ENCODE measurements around the gene KIF3A.

The KIF3A gene

DNA sequence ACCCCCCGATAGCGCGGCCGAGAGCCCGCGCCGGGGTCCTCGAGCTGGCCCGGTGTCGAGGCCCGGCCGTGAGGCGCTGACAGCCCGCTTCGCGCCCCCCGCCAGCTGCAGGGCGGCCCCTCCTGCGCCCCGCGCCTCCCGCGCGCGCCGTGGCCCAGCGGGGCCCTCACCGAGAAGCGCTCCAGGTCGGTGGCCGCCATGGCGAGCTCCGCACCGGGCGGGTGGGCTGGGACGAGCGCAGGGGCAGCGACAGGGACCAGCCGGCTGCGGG lies 39.5 kb upstream of the KIF3A start:
- H3K9me3 ChIP-seq (ENCODE audit: insufficient read depth, low read length, severe bottlenecking), result no peaks in the 10 kb centered on the region
- peak overlapping the region; percentile 75 for H3K9ac ChIP-seq (ENCODE audit: low read depth, low read length)
- H3K4me2 ChIP-seq (ENCODE audit: insufficient read depth, low read length), result peak overlapping the region; percentile 96
- TF ChIP-seq, protein P1, sequence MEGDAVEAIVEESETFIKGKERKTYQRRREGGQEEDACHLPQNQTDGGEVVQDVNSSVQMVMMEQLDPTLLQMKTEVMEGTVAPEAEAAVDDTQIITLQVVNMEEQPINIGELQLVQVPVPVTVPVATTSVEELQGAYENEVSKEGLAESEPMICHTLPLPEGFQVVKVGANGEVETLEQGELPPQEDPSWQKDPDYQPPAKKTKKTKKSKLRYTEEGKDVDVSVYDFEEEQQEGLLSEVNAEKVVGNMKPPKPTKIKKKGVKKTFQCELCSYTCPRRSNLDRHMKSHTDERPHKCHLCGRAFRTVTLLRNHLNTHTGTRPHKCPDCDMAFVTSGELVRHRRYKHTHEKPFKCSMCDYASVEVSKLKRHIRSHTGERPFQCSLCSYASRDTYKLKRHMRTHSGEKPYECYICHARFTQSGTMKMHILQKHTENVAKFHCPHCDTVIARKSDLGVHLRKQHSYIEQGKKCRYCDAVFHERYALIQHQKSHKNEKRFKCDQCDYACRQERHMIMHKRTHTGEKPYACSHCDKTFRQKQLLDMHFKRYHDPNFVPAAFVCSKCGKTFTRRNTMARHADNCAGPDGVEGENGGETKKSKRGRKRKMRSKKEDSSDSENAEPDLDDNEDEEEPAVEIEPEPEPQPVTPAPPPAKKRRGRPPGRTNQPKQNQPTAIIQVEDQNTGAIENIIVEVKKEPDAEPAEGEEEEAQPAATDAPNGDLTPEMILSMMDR (IDR thresholded peaks at IDR 0.05; ENCODE audit: borderline replicate concordance, extremely low read depth, low read length, poor library complexity, severe bottlenecking), result no peak
- no peak for TF ChIP-seq EZH2 (IDR thresholded peaks at IDR 0.05; ENCODE audit: borderline replicate concordance, low read depth, low read length, severe bottlenecking)
- peaks cover 13% of the 10 kb centered on the region for H3K27me3 ChIP-seq (ENCODE audit: insufficient read depth, low read length, poor library complexity)
- peaks cover 25% of the 10 kb centered on the region for H3K79me2 ChIP-seq (ENCODE audit: insufficient read depth, low read length)
- H3K36me3 ChIP-seq (ENCODE audit: insufficient read depth, low read length), result no peaks in the 10 kb centered on the region
- peak overlapping the region; percentile 99 for H2AFZ ChIP-seq (ENCODE audit: low read depth, low read length)
- H3K4me3 ChIP-seq (ENCODE audit: low read depth in 1 of 2, low read length in 2 of 2), result peak overlapping the region; percentile 31 to 73; a peak in 3 of 4 replicates
- peaks cover 33% of the 10 kb centered on the region for H3K4me1 ChIP-seq (ENCODE audit: insufficient read depth, low read length)
- DNase-seq (no peak), ATAC-seq (ENCODE audit: insufficient read depth, low read depth) (peak; percentile 63)
- peak overlapping the region; percentile 40; the same call in 1 of the 2 replicates for H3K27ac ChIP-seq (ENCODE audit: low read length)
- peaks cover 18% of the 10 kb centered on the region; the same call in 1 of the 2 replicates for H4K20me1 ChIP-seq (ENCODE audit: insufficient read depth, low read length)

DNA sequence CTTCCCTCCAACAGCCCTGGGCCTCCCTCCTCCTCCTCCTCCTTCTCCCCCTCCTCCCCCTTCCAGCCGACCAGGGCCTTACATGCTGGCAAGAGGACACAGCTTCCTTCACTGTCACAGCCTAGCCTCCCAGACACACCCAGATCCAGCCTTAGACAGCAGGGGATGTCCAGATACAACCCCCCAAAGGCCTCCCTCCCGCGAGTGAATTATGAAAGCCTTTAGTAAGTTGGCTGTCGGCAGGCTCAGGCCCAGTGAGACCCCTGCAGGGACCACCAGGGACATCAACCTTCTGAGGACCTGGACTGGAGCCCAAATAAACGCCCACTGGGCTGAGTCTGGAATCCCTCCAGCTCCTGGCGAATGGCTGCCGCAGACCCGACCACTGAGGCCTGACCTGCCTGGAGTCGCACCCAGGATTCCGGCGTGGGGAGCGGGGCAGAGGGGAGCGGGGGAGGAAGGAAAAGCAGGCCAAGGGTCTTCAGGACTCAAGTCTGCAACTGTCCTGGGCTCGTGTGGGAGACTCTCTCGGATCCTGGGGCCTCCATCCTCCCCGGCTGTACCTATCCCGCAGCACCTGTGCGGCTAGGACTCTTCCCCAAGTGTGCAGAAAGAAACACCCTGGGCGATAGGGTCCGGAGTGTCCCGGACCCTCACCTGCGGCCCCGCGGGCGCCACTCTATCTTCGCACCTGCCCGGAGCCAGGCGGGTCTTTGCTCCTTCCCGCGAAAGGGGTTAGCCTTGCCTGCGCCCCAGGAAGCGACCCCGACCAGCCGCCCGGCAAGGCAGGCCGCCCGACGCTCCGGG lies 39.0 kb upstream of the KIF3A start:
- Histone ChIP-seq H3K4me1 (ENCODE audit: insufficient read depth, low read length) (peaks cover 33% of the 10 kb centered on the region), H3K36me3 (ENCODE audit: insufficient read depth, low read length) (no peaks in the 10 kb centered on the region), H3K27ac (ENCODE audit: low read length) (peak overlapping the region; percentile 40; the same call in 1 of the 2 replicates), H4K20me1 (ENCODE audit: insufficient read depth, low read length) (peaks cover 18% of the 10 kb centered on the region; the same call in 1 of the 2 replicates), H3K4me2 (ENCODE audit: insufficient read depth, low read length) (peak overlapping the region; percentile 96), H2AFZ (ENCODE audit: low read depth, low read length) (peak overlapping the region; percentile 99), H3K27me3 (ENCODE audit: insufficient read depth, low read length, poor library complexity) (peaks cover 10% of the 10 kb centered on the region), H3K4me3 (ENCODE audit: low read depth in 1 of 2, low read length in 2 of 2) (peak overlapping the region; percentile 31 to 73; a peak in 3 of 4 replicates), H3K79me2 (ENCODE audit: insufficient read depth, low read length) (peaks cover 28% of the 10 kb centered on the region), H3K9me3 (ENCODE audit: insufficient read depth, low read length, severe bottlenecking) (no peaks in the 10 kb centered on the region), H3K9ac (ENCODE audit: low read depth, low read length) (peak overlapping the region; percentile 75)
- DNase-seq, result peak; percentile 20
- ATAC-seq (ENCODE audit: insufficient read depth, low read depth), result peak; percentile 18
- TF ChIP-seq EZH2 (IDR thresholded peaks at IDR 0.05; ENCODE audit: borderline replicate concordance, low read depth, low read length, severe bottlenecking), result no peak
- TF ChIP-seq, protein P1 (IDR thresholded peaks at IDR 0.05; ENCODE audit: borderline replicate concordance, extremely low read depth, low read length, poor library complexity, severe bottlenecking), result peak; percentile 7

DNA sequence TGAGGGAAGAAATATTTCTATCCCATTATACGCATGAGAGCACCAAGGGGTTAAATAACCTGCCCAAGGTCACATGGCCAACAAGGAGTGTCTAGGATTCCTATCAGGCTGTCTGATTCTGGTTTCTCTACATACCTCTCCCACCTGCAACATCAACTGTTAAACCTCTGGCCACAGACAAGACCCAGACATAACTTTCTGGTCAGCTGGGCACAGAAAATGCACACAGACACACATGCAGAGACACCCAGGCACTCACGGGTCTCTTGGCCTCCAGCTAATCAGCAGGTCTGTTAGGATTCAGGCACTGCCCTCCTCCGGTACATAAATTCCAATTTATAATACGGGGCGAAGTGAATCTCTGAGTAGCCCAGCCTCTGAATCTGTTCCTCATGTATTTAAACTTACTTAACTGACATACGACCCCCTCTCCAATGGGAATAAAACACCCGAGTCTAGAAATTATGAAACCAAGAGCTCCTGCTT lies 38.2 kb upstream of the KIF3A start:
- H3K27me3 ChIP-seq (ENCODE audit: insufficient read depth, low read length, poor library complexity), result peaks cover 7% of the 10 kb centered on the region
- peak overlapping the region in 1 of 2 experiments; percentile 24; a peak in 1 of 4 replicates for H3K4me3 ChIP-seq (ENCODE audit: low read depth in 1 of 2, low read length in 2 of 2)
- no peak for DNase-seq
- H3K9me3 ChIP-seq (ENCODE audit: insufficient read depth, low read length, severe bottlenecking), result no peaks in the 10 kb centered on the region
- H3K4me2 ChIP-seq (ENCODE audit: insufficient read depth, low read length), result peak overlapping the region; percentile 96
- no peak overlapping the region for H2AFZ ChIP-seq (ENCODE audit: low read depth, low read length)
- no peak overlapping the region for H3K9ac ChIP-seq (ENCODE audit: low read depth, low read length)
- no peak overlapping the region for H3K27ac ChIP-seq (ENCODE audit: low read length)
- no peak for ATAC-seq (ENCODE audit: insufficient read depth, low read depth)
- H4K20me1 ChIP-seq (ENCODE audit: insufficient read depth, low read length), result peaks cover 23% of the 10 kb centered on the region; the same call in 1 of the 2 replicates
- H3K4me1 ChIP-seq (ENCODE audit: insufficient read depth, low read length), result peaks cover 29% of the 10 kb centered on the region
- H3K79me2 ChIP-seq (ENCODE audit: insufficient read depth, low read length), result peaks cover 30% of the 10 kb centered on the region
- TF ChIP-seq EZH2 (IDR thresholded peaks at IDR 0.05; ENCODE audit: borderline replicate concordance, low read depth, low read length, severe bottlenecking), result no peak
- TF ChIP-seq, protein P1 (IDR thresholded peaks at IDR 0.05; ENCODE audit: borderline replicate concordance, extremely low read depth, low read length, poor library complexity, severe bottlenecking), result no peak
- no peaks in the 10 kb centered on the region for H3K36me3 ChIP-seq (ENCODE audit: insufficient read depth, low read length)
